ENCODE results near the gene SMIM33. TPM values are rescaled to one million over a fixed set of nuclear protein-coding genes. Genes with fewer than 3 reads are reported as not detected.

SMIM33 gene
- total and polyA plus RNA-seq, 2 of the 13 experiments (the other 11 are each of a cell fraction or from before 2014, with no cell fraction given): not detected

- TF ChIP-seq ZNF547 (CRISPR knock-in tag; IDR thresholded peaks at IDR 0.05) (peak; percentile 34; the same call in 1 of the 2 replicates), ZNF333 (CRISPR knock-in tag; IDR thresholded peaks at IDR 0.05; ENCODE audit: borderline replicate concordance) (0 out of 2 replicates have a peak, but pooled peaks have one; percentile 72), TARDBP (CRISPR knock-in tag; IDR thresholded peaks at IDR 0.05) (peak; percentile 61; the same call in 1 of the 2 replicates), MXD1 (CRISPR knock-in tag; IDR thresholded peaks at IDR 0.05) (peak; percentile 75), ZNF605 (CRISPR knock-in tag; IDR thresholded peaks at IDR 0.05) (peak; percentile 91), TAF1 (CRISPR knock-in tag; IDR thresholded peaks at IDR 0.05) (peak; percentile 68; the same call in 1 of the 2 replicates), ARNTL (CRISPR knock-in tag; IDR thresholded peaks at IDR 0.05) (no peak), ATF2 (CRISPR knock-in tag; IDR thresholded peaks at IDR 0.05) (peak; percentile 36; the same call in 1 of the 2 replicates), NONO (IDR thresholded peaks at IDR 0.05) (no peak), NONO (CRISPR knock-in tag; conservative IDR thresholded peaks at IDR 0.05) (0 out of 2 replicates have a peak, but pooled peaks have one; percentile 67), THAP9 (CRISPR knock-in tag; IDR thresholded peaks at IDR 0.05; ENCODE audit: borderline replicate concordance) (peak; percentile 55), ZNF674 (CRISPR knock-in tag; IDR thresholded peaks at IDR 0.05; ENCODE audit: low read depth) (0 out of 2 replicates have a peak, but pooled peaks have one; percentile 33), TFAP4 (IDR thresholded peaks at IDR 0.05; ENCODE audit: borderline replicate concordance, low read depth) (peak; percentile 56; the same call in 1 of the 2 replicates), RORA (CRISPR knock-in tag; IDR thresholded peaks at IDR 0.05) (no peak), GLI4 (CRISPR knock-in tag; IDR thresholded peaks at IDR 0.05; ENCODE audit: borderline replicate concordance) (peak; percentile 76; the same call in 1 of the 2 replicates), JDP2 (CRISPR knock-in tag; IDR thresholded peaks at IDR 0.05; ENCODE audit: borderline replicate concordance) (no peak), ZNF598 (CRISPR knock-in tag; IDR thresholded peaks at IDR 0.05; ENCODE audit: borderline replicate concordance) (peak; percentile 54; the same call in 1 of the 2 replicates), KDM5B (CRISPR knock-in tag; IDR thresholded peaks at IDR 0.05; ENCODE audit: borderline replicate concordance) (peak; percentile 82; the same call in 1 of the 2 replicates), ZNF747 (CRISPR knock-in tag; IDR thresholded peaks at IDR 0.05; ENCODE audit: borderline replicate concordance) (peak; percentile 75; the same call in 1 of the 2 replicates)
These were observed 31.5 kb upstream of the SMIM33 start, which contains the start of gene DNAJC18 (continued) for GRCh38 chr5:139439013-139439903.

Data from HepG2 (cell line).